ENCODE measurements around the gene DIS3L2.
"Not testable (repeated sequence)": the region's sequence is repeated elsewhere in the genome, so short reads cannot be mapped to it uniquely, and the experiment has no call there.

DIS3L2 gene

GRCh38 chr2:232120911-232121310, 159.4 kb downstream of the DIS3L2 start:
- no peak for DNase-seq (ENCODE audit: low spot score)

GRCh38 chr2:232124309-232124708, 162.8 kb downstream of the DIS3L2 start:
- DNase-seq (ENCODE audit: low spot score), result no peak

GRCh38 chr2:232126301-232127099, 165.0 kb downstream of the DIS3L2 start:
- DNase-seq (ENCODE audit: low spot score), result no peak

GRCh38 chr2:232129483-232129882, 168.0 kb downstream of the DIS3L2 start:
- DNase-seq (ENCODE audit: low spot score), result no peak

GRCh38 chr2:232132181-232132580, 170.7 kb downstream of the DIS3L2 start:
- no peak for DNase-seq (ENCODE audit: low spot score)

- DNase-seq (ENCODE audit: low spot score), result no peak
Measured at GRCh38 chr2:232133078-232133477, 171.6 kb downstream of the DIS3L2 start.

- DNase-seq (ENCODE audit: low spot score), result no peak
Measured at GRCh38 chr2:232134939-232135338, 173.4 kb downstream of the DIS3L2 start.

GRCh38 chr2:232137356-232138147, 176.0 kb downstream of the DIS3L2 start:
- peak; percentile 88 for DNase-seq (ENCODE audit: low spot score)

GRCh38 chr2:232138441-232138840, 176.9 kb downstream of the DIS3L2 start:
- DNase-seq (ENCODE audit: low spot score), result no peak

- peak; percentile 19 for DNase-seq (ENCODE audit: low spot score)
Measured at GRCh38 chr2:232139171-232139594, 177.7 kb downstream of the DIS3L2 start.

GRCh38 chr2:232139786-232140562, 178.5 kb downstream of the DIS3L2 start:
- no peak for DNase-seq (ENCODE audit: low spot score)

GRCh38 chr2:232141591-232141990, 180.1 kb downstream of the DIS3L2 start:
- no peak for DNase-seq (ENCODE audit: low spot score)

GRCh38 chr2:232142049-232142448, 180.5 kb downstream of the DIS3L2 start:
- peak; percentile 69 for DNase-seq (ENCODE audit: low spot score)

- no peak for DNase-seq (ENCODE audit: low spot score)
Measured at GRCh38 chr2:232142502-232142901, 181.0 kb downstream of the DIS3L2 start.

- no peak for DNase-seq (ENCODE audit: low spot score)
Measured at GRCh38 chr2:232146294-232146693, 184.8 kb downstream of the DIS3L2 start.

- no peak for DNase-seq (ENCODE audit: low spot score)
Measured at GRCh38 chr2:232147440-232148077, 186.0 kb downstream of the DIS3L2 start.

- DNase-seq (ENCODE audit: low spot score), result no peak
Measured at GRCh38 chr2:232162187-232162586, 200.7 kb downstream of the DIS3L2 start.

- no peak for DNase-seq (ENCODE audit: low spot score)
Measured at GRCh38 chr2:232170396-232170795, 208.9 kb downstream of the DIS3L2 start.

- DNase-seq (ENCODE audit: low spot score), result no peak
Measured at GRCh38 chr2:232174662-232175061, 213.1 kb downstream of the DIS3L2 start.

GRCh38 chr2:232176587-232176986, 215.1 kb downstream of the DIS3L2 start:
- not testable (repeated sequence) for DNase-seq (ENCODE audit: low spot score)

GRCh38 chr2:232183279-232183678, 221.8 kb downstream of the DIS3L2 start:
- no peak for DNase-seq (ENCODE audit: low spot score)

GRCh38 chr2:232184346-232184745, 222.8 kb downstream of the DIS3L2 start:
- no peak for DNase-seq (ENCODE audit: low spot score)
